ENCODE data around the gene TPX2. TPM values are rescaled to one million over a fixed set of nuclear protein-coding genes. Genes with fewer than 3 reads are reported as not detected.

Gene TPX2
- total and polyA plus RNA-seq, 10 of the 15 experiments (the other 5 are each of a cell fraction or from before 2014, with no cell fraction given) = 29.7 to 144 (median 89.0) TPM

DNA sequence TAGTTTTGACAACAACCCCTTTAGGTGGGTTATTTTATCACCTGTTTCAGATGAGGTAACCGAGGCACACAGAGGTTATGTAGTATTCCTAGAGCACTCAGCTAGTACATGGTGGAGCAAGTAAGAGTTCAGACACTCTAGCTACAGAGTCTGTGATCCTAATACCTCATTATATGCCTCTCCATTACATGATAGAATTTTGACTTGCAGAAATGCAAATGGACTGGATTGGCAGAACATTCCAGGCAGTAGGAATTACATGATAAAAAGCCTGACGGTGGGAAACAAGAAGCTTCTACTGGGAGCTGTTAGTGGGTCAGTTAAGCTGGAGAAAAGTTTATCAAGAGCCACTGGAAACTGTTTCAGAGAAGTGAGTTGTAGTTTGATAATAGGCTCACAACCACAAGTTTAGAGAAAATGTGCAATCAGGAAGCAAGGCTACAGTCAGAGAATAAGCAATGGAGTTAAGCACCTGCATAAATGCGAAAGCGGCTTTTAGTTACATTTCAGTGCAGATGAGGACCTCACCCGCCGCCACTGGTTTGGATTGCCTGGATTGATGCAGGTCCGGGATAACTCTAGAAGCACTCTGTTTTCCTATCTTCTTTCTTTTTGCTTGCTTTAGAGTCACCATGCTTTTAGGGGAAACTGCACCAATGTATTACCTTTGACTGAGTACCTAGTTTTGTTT lies 45.4 kb downstream of the TPX2 start:
- Histone ChIP-seq H3K27me3 (replicated peaks in 1 of 2; ENCODE audit: control insufficient read depth in 2 of 2, insufficient read depth in 2 of 2, low read length in 1 of 2) (no peaks in the 10 kb centered on the region), H4K20me1 (ENCODE audit: control insufficient read depth, insufficient read depth) (no peaks in the 10 kb centered on the region), H3K4me3 (no peak overlapping the region), H3K4me2 (ENCODE audit: control insufficient read depth, insufficient read depth) (no peak overlapping the region), H3K4me1 (ENCODE audit: control insufficient read depth, insufficient read depth, low read length) (no peaks in the 10 kb centered on the region), H3K79me2 (ENCODE audit: control insufficient read depth, insufficient read depth, low read length) (no peaks in the 10 kb centered on the region), H2AFZ (ENCODE audit: control insufficient read depth, low read depth, low read length) (no peak overlapping the region), H3K9ac (ENCODE audit: control insufficient read depth, insufficient read depth, low read length) (no peak overlapping the region), H3K36me3 (ENCODE audit: control insufficient read depth in 2 of 2, insufficient read depth in 2 of 2, low read length in 1 of 2) (peaks cover 21 to 37% of the 10 kb centered on the region in 2 experiments), H3K9me3 (replicated peaks; ENCODE audit: control insufficient read depth, insufficient read depth, low read length) (no peaks in the 10 kb centered on the region), H3K27ac (ENCODE audit: control insufficient read depth, insufficient read depth) (no peak overlapping the region)
- ChIA-PET CTCF (interaction anchor here (1.0 kb wide), 1 partner anchor 13 kb away, joined by 3 read pairs; no protein-coding TSS in a partner anchor), POLR2A (no interaction called here), RAD21 (ENCODE audit: unreplicated experiment) (no interaction called here), SMC1A (ENCODE audit: uncharacterized antibody, unreplicated experiment) (no interaction called here)
- no peak for ATAC-seq
- no TSS peak for BruUV-seq (replicated peaks)
- DNase-seq (ENCODE audit: low read depth, low spot score) = no peak
- WGBS (ENCODE audit: insufficient coverage, insufficient replicate concordance, low lambda C conversion rate, missing lambda C conversion rate) = 93% methylated on average over 7 of the region's 7 CpGs
- TF ChIP-seq PAX5 (IDR thresholded peaks at IDR 0.05; ENCODE audit: borderline replicate concordance, low read depth, low read length) (no peak), ZNF274 (IDR thresholded peaks at IDR 0.05; ENCODE audit: insufficient read depth, insufficient read length) (no peak), BHLHE40 (IDR thresholded peaks at IDR 0.05; ENCODE audit: borderline replicate concordance in 1 of 2, low read depth in 2 of 2, low read length in 1 of 2) (no peak), CBFB (IDR thresholded peaks at IDR 0.05; ENCODE audit: low read depth) (no peak), TBL1XR1 (IDR thresholded peaks at IDR 0.05; ENCODE audit: low read depth, low read length) (no peak), DPF2 (IDR thresholded peaks at IDR 0.05) (no peak), STAT3 (IDR thresholded peaks at IDR 0.05; ENCODE audit: low read depth, low read length) (no peak)
- TF ChIP-seq, protein P1, sequence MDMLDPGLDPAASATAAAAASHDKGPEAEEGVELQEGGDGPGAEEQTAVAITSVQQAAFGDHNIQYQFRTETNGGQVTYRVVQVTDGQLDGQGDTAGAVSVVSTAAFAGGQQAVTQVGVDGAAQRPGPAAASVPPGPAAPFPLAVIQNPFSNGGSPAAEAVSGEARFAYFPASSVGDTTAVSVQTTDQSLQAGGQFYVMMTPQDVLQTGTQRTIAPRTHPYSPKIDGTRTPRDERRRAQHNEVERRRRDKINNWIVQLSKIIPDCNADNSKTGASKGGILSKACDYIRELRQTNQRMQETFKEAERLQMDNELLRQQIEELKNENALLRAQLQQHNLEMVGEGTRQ (IDR thresholded peaks at IDR 0.05; ENCODE audit: borderline replicate concordance, low read depth, low read length) = no peak
- intact Hi-C loops (cut with micrococcal nuclease; ENCODE audit: unreplicated experiment) = no loop called here
- FAIRE-seq = no peak
- in situ Hi-C loops (cut with MboI) = no loop called here
